GM12875 (cell line): ENCODE measurements around the gene IL32.

ENCODE experiments used
- H3K4me3 ChIP-seq: one replicate; pipeline ENCODE4 v1.5.1; 2011; ENCODE audit warnings: low read depth, low read length, control low read depth
- TF ChIP-seq, protein P1 (sequence below): IDR thresholded peaks from 2 replicates; pipeline ENCODE4 v1.5.1; 2011; ENCODE audit warnings: low read depth, mild to moderate bottlenecking, control low read depth, inconsistent platforms, low read length, moderate library complexity, borderline replicate concordance; ENCODE audit not compliant: insufficient read depth

Gene IL32

DNA sequence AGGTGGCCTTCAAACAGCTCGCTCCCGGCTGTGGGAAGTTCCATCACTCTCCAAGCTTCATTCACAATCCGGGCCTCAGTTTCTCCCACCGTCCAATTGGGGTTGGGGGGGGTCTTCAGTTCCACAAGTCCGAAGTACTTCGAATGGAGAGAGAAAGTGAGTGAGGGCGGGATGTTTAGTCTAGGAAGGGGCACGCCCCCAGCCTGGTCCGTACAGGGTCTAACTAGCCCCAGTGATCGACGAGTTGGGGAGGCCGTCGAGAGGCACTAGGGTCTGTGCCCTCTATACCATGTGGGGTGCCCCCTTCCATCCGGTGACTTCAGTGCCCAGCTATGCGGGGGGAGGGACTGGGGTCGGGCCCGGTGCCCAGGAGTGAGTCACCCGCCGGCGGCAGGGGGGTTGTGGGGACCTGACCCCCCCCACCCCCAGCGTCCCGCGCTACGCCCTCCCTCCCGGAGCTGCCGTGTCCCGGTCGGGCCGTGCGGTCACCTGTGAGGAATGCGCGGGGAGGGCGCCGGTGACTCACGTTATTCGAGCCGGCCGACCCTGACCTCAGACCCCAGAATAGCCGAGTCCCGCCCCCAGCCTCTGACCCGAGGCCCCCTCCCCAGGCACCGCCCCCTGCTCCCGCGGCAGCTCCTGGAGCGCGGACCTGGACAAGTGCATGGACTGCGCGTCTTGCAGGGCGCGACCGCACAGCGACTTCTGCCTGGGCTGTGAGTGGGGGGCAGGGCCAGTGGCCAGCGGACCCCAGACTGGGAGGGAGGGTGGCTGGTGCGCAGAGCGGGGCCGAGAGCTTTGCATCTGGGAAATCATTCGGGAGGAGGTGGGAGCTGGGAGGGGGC is 44.6 kb upstream of the IL32 start:
- TF ChIP-seq, protein P1, sequence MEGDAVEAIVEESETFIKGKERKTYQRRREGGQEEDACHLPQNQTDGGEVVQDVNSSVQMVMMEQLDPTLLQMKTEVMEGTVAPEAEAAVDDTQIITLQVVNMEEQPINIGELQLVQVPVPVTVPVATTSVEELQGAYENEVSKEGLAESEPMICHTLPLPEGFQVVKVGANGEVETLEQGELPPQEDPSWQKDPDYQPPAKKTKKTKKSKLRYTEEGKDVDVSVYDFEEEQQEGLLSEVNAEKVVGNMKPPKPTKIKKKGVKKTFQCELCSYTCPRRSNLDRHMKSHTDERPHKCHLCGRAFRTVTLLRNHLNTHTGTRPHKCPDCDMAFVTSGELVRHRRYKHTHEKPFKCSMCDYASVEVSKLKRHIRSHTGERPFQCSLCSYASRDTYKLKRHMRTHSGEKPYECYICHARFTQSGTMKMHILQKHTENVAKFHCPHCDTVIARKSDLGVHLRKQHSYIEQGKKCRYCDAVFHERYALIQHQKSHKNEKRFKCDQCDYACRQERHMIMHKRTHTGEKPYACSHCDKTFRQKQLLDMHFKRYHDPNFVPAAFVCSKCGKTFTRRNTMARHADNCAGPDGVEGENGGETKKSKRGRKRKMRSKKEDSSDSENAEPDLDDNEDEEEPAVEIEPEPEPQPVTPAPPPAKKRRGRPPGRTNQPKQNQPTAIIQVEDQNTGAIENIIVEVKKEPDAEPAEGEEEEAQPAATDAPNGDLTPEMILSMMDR: no peak

GRCh38 chr16:3021449-3022207 is 43.8 kb upstream of the IL32 start:
- no peak overlapping the region for H3K4me3 ChIP-seq
- TF ChIP-seq, protein P1: peak; percentile 37; the same call in 1 of the 2 replicates

More for the DNA sequence above, 44.6 kb upstream of the IL32 start:
- H3K4me3 ChIP-seq: peak overlapping the region; percentile 54

DNA sequence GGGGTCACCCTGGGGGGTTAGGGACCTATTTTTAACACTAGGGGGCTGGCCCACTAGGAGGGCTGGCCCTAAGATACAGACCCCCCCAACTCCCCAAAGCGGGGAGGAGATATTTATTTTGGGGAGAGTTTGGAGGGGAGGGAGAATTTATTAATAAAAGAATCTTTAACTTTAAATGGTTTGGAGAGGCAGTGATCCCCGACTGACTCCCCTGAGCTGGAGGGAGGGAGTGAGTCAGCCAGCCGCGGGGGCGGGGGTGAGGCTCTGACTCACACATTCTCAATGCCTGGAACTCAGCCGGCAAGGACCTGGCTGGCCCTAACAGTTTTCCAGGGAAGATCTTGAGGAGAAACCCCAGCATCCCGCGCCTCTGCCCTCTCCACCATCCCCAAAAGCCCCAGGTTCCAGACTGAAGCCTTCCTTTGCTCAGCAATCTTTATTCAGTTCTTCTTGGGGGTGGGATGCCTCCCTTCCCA is 43.2 kb upstream of the IL32 start:
- TF ChIP-seq, protein P1: no peak
- H3K4me3 ChIP-seq: no peak overlapping the region

DNA sequence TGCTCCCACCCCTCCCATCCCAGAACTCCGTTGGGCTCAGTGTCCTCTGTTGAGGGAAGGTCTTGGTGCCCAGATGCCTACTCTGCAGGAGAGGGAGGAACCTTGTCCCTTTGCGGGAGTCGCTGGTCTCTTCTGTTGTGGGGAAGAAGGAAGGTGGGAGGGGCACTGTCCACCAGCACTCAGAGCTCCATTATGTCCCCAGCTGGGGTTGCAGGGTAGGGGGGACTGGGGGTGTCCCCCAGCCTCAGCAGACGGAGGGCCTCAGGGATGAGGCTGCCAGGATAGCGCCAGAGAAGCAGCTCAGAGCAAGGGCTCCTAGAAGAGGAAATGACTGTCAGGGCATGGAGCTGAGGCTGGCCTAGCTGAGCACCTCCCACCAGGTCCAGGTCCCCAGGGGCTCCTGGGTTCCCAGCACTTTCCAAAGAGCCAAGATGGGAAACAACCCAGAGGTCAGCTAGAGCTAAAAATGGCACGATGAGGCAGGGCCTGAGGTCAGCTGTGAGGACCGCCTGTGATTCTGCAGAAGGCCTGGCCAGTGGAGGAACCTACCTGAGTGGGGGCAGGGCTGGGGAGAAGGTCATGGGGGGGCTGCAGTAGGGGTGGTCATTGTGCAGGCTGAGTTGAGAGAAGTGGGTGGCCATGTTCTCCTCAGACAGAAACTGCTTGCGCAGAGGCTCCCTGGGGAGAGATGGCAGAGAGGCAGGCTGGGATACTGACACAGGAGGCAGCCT is 42.6 kb upstream of the IL32 start:
- TF ChIP-seq, protein P1: no peak
- peak overlapping the region; percentile 85 for H3K4me3 ChIP-seq

DNA sequence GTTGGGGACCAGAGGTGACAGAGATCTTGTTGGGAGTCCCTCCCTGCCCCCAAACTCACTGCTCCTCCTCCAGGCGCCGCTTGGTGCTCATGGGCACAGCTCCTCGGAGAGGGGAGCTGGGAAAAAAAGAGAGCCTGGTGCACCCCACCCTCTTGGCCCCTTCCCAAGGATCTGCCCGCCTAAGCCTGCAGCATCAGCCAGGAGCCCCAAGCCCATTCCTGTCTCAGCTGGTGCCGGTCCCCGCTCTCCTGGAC is 42.1 kb upstream of the IL32 start:
- TF ChIP-seq, protein P1: no peak
- H3K4me3 ChIP-seq: peak overlapping the region; percentile 85

DNA sequence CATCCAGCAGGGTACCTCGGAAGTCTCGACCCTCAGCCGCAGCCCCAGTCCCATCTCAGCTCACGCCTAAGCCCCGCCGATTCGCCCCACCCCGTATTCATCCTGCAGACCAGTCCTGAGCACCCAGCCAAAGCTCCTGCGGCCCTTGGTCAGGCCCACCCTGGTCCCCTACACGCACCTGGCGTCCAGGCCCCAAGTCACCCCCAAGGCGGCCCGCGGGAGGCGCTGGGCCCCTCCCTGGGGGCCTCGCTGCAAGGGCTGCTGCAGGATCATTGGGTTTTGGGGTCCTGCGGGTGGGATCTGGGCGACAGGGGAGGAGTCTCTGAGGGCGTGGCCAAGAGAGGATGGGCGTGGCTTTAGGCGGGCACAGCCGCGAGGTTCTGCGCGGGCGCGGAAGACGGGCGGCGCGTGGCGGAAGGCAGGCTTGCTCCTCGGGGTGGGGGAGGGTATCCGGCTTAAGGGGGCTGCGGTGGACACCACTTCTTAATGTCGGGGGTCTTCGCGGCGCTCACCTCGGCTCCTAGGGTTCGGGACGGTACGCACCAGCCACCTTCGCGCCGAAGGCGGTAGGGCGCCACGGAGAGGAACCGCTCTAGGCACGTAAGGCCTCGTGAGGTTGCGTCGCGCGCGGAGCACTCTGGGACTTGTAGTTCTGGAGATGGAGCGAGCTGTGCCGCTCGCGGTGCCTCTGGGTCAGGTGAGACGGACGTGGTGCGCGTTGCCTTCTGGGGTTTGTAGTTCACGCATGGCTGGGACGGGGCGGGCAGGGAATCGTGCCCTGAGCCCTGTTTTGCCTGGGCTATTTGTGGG is 41.6 kb upstream of the IL32 start, which contains the start of the genes HCFC1R1 and THOC6:
Gene HCFC1R1, minus strand, starts transcription at position 274 of the 810 bp plus-strand sequence. Its CDS starts 1 bp downstream, at position 273.
Gene THOC6, plus strand, starts transcription at position 367 of the 810 bp plus-strand sequence. Its CDS starts 292 bp downstream, at position 659.
- TF ChIP-seq, protein P1: no peak

More for the DNA sequence above, 41.6 kb upstream of the IL32 start, which contains the start of the genes HCFC1R1 and THOC6:
- H3K4me3 ChIP-seq: peak within 1 kb of the TSS; percentile 85
